Neuronal stem cell (in vitro differentiated cells): ENCODE data around the gene MYO16.

ENCODE experiments used
- DNase-seq: peaks from one replicate; pipeline ENCODE4 v3.0.0-alpha.2; 2013; ENCODE audit warnings: low spot score
- H2AFZ ChIP-seq: one replicate; pipeline ENCODE4 v1.6.1; 2013; ENCODE audit warnings: mild to moderate bottlenecking, low read length, inconsistent platforms
- H2AK5ac ChIP-seq: 2 replicates; pipeline ENCODE4 v1.6.1; 2013; ENCODE audit warnings: low read depth, mild to moderate bottlenecking, inconsistent platforms, low read length, moderate library complexity, mixed read lengths
- H2BK120ac ChIP-seq: 2 replicates; pipeline ENCODE4 v1.6.1; 2013; ENCODE audit warnings: low read depth, mild to moderate bottlenecking, inconsistent platforms, low read length, moderate library complexity, mixed read lengths
- H2BK12ac ChIP-seq: one replicate; pipeline ENCODE4 v1.6.1; 2013; ENCODE audit warnings: low read length, inconsistent platforms
- H2BK15ac ChIP-seq: 2 replicates; pipeline ENCODE4 v1.6.1; 2013; ENCODE audit warnings: mild to moderate bottlenecking, low read length, inconsistent platforms, mixed read lengths
- H2BK5ac ChIP-seq: one replicate; pipeline ENCODE4 v1.6.1; 2013; ENCODE audit warnings: inconsistent platforms, mild to moderate bottlenecking, low read length, moderate library complexity
- H3K14ac ChIP-seq: one replicate; pipeline ENCODE4 v1.6.1; 2013; ENCODE audit warnings: low read length, inconsistent platforms
- H3K18ac ChIP-seq: 2 replicates; pipeline ENCODE4 v1.6.1; 2013; ENCODE audit warnings: low read length, inconsistent platforms
- H3K23ac ChIP-seq: 2 replicates; pipeline ENCODE4 v1.6.1; 2013; ENCODE audit warnings: low read depth, mild to moderate bottlenecking, mixed read lengths, low read length, inconsistent platforms; ENCODE audit not compliant: poor library complexity
- H3K27ac ChIP-seq: replicated peaks from 3 replicates; pipeline ENCODE4 v1.5.1; 2013; ENCODE audit warnings: low read length, inconsistent platforms
- H3K27me3 ChIP-seq, 3 experiments: 2 replicates each; pipeline ENCODE4 v1.6.1; 2013; ENCODE audit warnings: low read length in 3 of 3, mild to moderate bottlenecking in 2 of 3, inconsistent platforms in 1 of 3, low read depth in 1 of 3, mixed read lengths in 1 of 3, moderate library complexity in 1 of 3; ENCODE audit not compliant: control insufficient read depth in 3 of 3, insufficient read depth in 3 of 3
- H3K36me3 ChIP-seq, 2 donors: replicated peaks in 1 of 2; 2 replicates each; pipeline ENCODE4 v1.6.1; 2013; ENCODE audit warnings: low read length in 2 of 2; ENCODE audit not compliant: control insufficient read depth in 2 of 2, insufficient read depth in 2 of 2
- H3K4ac ChIP-seq: 2 replicates; pipeline ENCODE4 v1.6.1; 2013; ENCODE audit warnings: inconsistent platforms, mild to moderate bottlenecking, low read length, moderate library complexity
- H3K4me1 ChIP-seq, 2 donors: 1 replicate in 1 of 2; 2 replicates in 1 of 2; pipeline ENCODE4 v1.6.1; 2013; ENCODE audit warnings: low read length in 2 of 2, low read depth in 1 of 2; ENCODE audit not compliant: control insufficient read depth in 2 of 2, insufficient read depth in 1 of 2
- H3K4me2 ChIP-seq: one replicate; pipeline ENCODE4 v1.6.1; 2013; ENCODE audit warnings: mild to moderate bottlenecking, low read length, inconsistent platforms; ENCODE audit not compliant: insufficient read depth, poor library complexity, severe bottlenecking
- H3K4me3 ChIP-seq, 2 donors: 2 replicates each; pipeline ENCODE4 v1.5.1; 2013; ENCODE audit warnings: low read length in 2 of 2, mild to moderate bottlenecking in 2 of 2, inconsistent platforms in 1 of 2, moderate library complexity in 1 of 2
- H3K79me1 ChIP-seq: one replicate; pipeline ENCODE4 v1.6.1; 2013; ENCODE audit warnings: low read depth, mild to moderate bottlenecking, inconsistent platforms, low read length, moderate library complexity
- H3K9ac ChIP-seq: one replicate; pipeline ENCODE4 v1.6.1; 2013; ENCODE audit warnings: mild to moderate bottlenecking, low read depth, low read length, inconsistent platforms; ENCODE audit not compliant: poor library complexity
- H3K9me3 ChIP-seq, 2 donors: replicated peaks in 1 of 2; 2 replicates each; pipeline versions ENCODE3 to v1.6.1; 2013; ENCODE audit warnings: low read length in 2 of 2, mild to moderate bottlenecking in 2 of 2, inconsistent platforms in 1 of 2, low read depth in 1 of 2, mixed read lengths in 1 of 2, moderate library complexity in 1 of 2; ENCODE audit not compliant: control insufficient read depth in 2 of 2, insufficient read depth in 1 of 2
- H4K8ac ChIP-seq: one replicate; pipeline ENCODE4 v1.6.1; 2013; ENCODE audit warnings: low read depth, mild to moderate bottlenecking, inconsistent platforms, low read length, moderate library complexity
- H4K91ac ChIP-seq: one replicate; pipeline ENCODE4 v1.6.1; 2013; ENCODE audit warnings: low read length, low read depth, mild to moderate bottlenecking, inconsistent platforms; ENCODE audit not compliant: poor library complexity
- WGBS, 2 donors: extraction: QIAGEN DNeasy Blood & Tissue Kit; methylation state at CpG; one replicate each; pipeline ENCODE4 v1.1.7; 2013; ENCODE audit warnings: missing lambda C conversion rate in 2 of 2, mixed read lengths in 1 of 2; ENCODE audit not compliant: insufficient read length in 2 of 2, insufficient replicate concordance in 1 of 2; ENCODE audit errors: extremely low coverage in 2 of 2; 5-methylcytosine and 5-hydroxymethylcytosine counted together

Gene MYO16

DNA sequence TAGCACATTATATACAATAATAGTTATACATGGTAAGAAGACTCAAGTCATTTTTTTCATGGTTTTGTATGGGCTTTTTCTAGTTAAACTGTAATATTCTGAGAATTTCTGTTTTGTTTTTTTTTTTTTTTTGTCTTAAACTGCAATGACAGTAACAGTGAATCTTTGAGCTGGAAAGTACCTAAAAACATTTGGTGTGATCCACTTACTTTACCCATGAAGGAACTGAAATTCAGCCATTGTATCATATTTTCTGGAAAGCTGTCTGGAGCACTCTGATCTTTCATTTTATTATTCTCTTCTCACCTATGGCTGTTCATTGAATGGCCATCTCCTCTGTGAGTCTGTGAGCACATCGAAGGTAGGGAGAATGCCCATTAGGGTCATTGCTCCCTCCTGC, 37.8 kb downstream of the MYO16 start:
- Histone ChIP-seq H3K14ac (no peak overlapping the region), H3K4me2 (no peak overlapping the region), H4K91ac (no peak overlapping the region), H2AK5ac (no peak overlapping the region), H3K4me3 (no peak overlapping the region), H3K27me3 (no peaks in the 10 kb centered on the region), H2BK15ac (no peak overlapping the region), H3K9me3 (peaks cover 0 to 9% of the 10 kb centered on the region in 2 donors), H4K8ac (no peak overlapping the region), H3K27ac (no peak overlapping the region), H2BK120ac (no peak overlapping the region), H2BK5ac (no peak overlapping the region), H3K36me3 (no peaks in the 10 kb centered on the region), H3K23ac (no peak overlapping the region), H3K79me1 (no peaks in the 10 kb centered on the region), H3K9ac (no peak overlapping the region), H3K18ac (no peak overlapping the region), H3K4me1 (no peaks in the 10 kb centered on the region), H3K4ac (no peak overlapping the region), H2AFZ (no peak overlapping the region), H2BK12ac (no peak overlapping the region)
- DNase-seq = no peak
- WGBS, 2 donors = no CpG with 5 or more reads among the region's 1 CpG

DNA sequence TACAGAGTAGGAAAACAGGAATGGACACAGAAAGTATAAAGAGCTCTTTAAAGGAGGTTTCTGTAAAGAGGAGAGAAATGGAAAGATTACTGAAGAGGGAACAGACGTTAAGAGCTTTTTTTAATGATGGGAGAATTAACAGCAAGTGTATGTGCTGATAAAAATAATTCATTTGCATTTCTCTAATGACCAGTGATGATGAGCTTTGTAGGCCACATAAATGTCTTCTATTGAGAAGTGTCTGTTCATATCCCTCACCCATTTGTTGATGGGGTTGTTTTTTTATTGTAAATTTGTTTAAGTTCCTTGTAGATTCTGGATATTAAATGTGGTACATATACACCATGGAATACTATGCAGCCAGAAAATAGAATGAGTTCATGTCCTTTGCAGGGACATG, 40.0 kb downstream of the MYO16 start:
- Histone ChIP-seq H3K4ac (no peak overlapping the region), H3K4me2 (no peak overlapping the region), H3K4me1 (no peaks in the 10 kb centered on the region), H3K9ac (no peak overlapping the region), H3K27ac (no peak overlapping the region), H3K79me1 (no peaks in the 10 kb centered on the region), H4K91ac (no peak overlapping the region), H2BK5ac (no peak overlapping the region), H3K27me3 (no peaks in the 10 kb centered on the region), H3K18ac (no peak overlapping the region), H2AK5ac (no peak overlapping the region), H2BK120ac (no peak overlapping the region), H2AFZ (no peak overlapping the region), H3K36me3 (no peaks in the 10 kb centered on the region), H2BK12ac (no peak overlapping the region), H3K14ac (no peak overlapping the region), H3K4me3 (no peak overlapping the region), H2BK15ac (no peak overlapping the region), H3K23ac (no peak overlapping the region), H3K9me3 (peaks cover 0 to 9% of the 10 kb centered on the region in 2 donors), H4K8ac (no peak overlapping the region)
- no peak for DNase-seq
- no CpG with 5 or more reads among the region's 1 CpG for WGBS, 2 donors

DNA sequence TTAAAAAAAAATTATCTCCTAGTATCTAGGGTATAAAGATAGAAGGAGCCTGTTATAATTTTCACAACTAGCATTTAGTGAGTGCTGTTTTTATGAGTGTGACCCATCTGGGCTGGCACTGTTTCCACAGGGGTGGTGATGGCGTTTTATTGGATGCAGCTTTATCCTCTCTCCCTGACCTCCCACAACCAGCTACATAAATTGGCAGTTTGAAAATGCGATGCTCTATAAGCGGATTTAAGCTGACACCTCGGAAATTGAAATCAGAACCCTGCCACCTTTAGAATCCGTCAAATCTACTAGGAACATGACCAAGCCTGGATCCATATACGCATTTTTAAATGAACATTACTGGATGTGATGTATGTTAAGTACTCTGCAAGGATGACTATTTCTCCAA, 44.9 kb downstream of the MYO16 start:
- no peak overlapping the region for H2BK15ac ChIP-seq
- H3K4ac ChIP-seq = no peak overlapping the region
- no peak overlapping the region for H3K27ac ChIP-seq
- H3K4me1 ChIP-seq = no peaks in the 10 kb centered on the region
- H3K23ac ChIP-seq = no peak overlapping the region
- no peak for DNase-seq
- no peak overlapping the region for H3K18ac ChIP-seq
- no peak overlapping the region for H2AFZ ChIP-seq
- H3K9me3 ChIP-seq = no peaks in the 10 kb centered on the region
- H3K79me1 ChIP-seq = no peaks in the 10 kb centered on the region
- no CpG with 5 or more reads among the region's 6 CpGs for WGBS, 2 donors
- no peak overlapping the region for H2BK5ac ChIP-seq
- no peak overlapping the region for H3K4me3 ChIP-seq
- no peaks in the 10 kb centered on the region for H3K27me3 ChIP-seq
- no peak overlapping the region for H3K9ac ChIP-seq
- H4K91ac ChIP-seq = no peak overlapping the region
- no peak overlapping the region for H2BK120ac ChIP-seq
- no peak overlapping the region for H3K4me2 ChIP-seq
- H3K36me3 ChIP-seq = no peaks in the 10 kb centered on the region
- no peak overlapping the region for H3K14ac ChIP-seq
- H2BK12ac ChIP-seq = no peak overlapping the region
- no peak overlapping the region for H4K8ac ChIP-seq
- H2AK5ac ChIP-seq = no peak overlapping the region

DNA sequence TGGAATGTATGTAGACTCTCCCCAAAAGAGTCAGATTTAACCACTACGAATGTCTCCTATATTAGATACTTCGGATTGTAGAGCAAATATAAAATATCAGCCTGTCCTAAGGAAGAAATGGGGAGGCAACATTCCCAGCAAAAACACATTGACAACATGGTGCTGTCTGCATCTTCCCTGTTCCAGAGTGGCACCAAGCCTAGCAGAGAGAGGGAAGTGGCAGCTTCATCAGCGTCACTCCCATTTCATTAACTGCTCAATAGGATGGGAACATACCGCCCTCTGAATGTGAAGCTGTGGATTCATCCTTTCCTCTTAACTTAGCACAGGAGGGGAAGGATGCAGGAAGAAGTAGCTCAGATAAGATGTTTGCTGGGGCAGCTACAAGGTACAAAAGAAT, 45.4 kb downstream of the MYO16 start:
- Histone ChIP-seq H3K27me3 (no peaks in the 10 kb centered on the region), H3K23ac (no peak overlapping the region), H3K18ac (no peak overlapping the region), H2BK15ac (no peak overlapping the region), H3K9ac (no peak overlapping the region), H3K9me3 (no peaks in the 10 kb centered on the region), H2BK5ac (no peak overlapping the region), H2AK5ac (no peak overlapping the region), H4K8ac (no peak overlapping the region), H4K91ac (no peak overlapping the region), H3K4me3 (no peak overlapping the region), H3K14ac (no peak overlapping the region), H2AFZ (no peak overlapping the region), H3K4ac (no peak overlapping the region), H3K36me3 (no peaks in the 10 kb centered on the region), H2BK120ac (no peak overlapping the region), H3K4me1 (no peaks in the 10 kb centered on the region), H3K27ac (no peak overlapping the region), H2BK12ac (no peak overlapping the region), H3K79me1 (no peaks in the 10 kb centered on the region), H3K4me2 (no peak overlapping the region)
- no CpG with 5 or more reads among the region's 4 CpGs for WGBS, 2 donors
- DNase-seq = no peak
